Neural cell (in vitro differentiated cells): Measurements from ENCODE around the gene ALDH9A1.

Experiments
- CTCF ChIP-seq: fragments of 450-650 bp; IDR thresholded peaks from 2 replicates; pipeline ENCODE4 v1.5.1; 2014; ENCODE audit warnings: antibody characterized with exemption, mild to moderate bottlenecking, moderate library complexity; ENCODE audit not compliant: poor library complexity, severe bottlenecking
- EP300 ChIP-seq: fragments of 450-650 bp; conservative IDR thresholded peaks from 2 replicates; pipeline ENCODE4 v1.6.1; 2014; ENCODE audit warnings: antibody characterized with exemption, mild to moderate bottlenecking, moderate library complexity; ENCODE audit not compliant: poor library complexity, severe bottlenecking
- EZH2 ChIP-seq: fragments of 200-600, 300-800 bp; shearing (Covaris generic), sonication (generic); IDR thresholded peaks from 2 replicates; pipeline ENCODE4 v1.6.1; 2014; ENCODE audit warnings: antibody characterized with exemption, low read length, borderline replicate concordance, mild to moderate bottlenecking; ENCODE audit not compliant: insufficient read depth, poor library complexity, severe bottlenecking
- POLR2AphosphoS5 ChIP-seq: IDR thresholded peaks from 2 replicates; pipeline ENCODE4 v1.6.1; 2012
- RAD21 ChIP-seq: fragments of 450-650 bp; conservative IDR thresholded peaks from 2 replicates; pipeline ENCODE4 v1.6.1; 2014; ENCODE audit warnings: antibody characterized with exemption, mild to moderate bottlenecking, moderate library complexity
- TF ChIP-seq, protein P1 (sequence below): IDR thresholded peaks from 2 replicates; pipeline ENCODE4 v1.6.1; 2012; ENCODE audit warnings: borderline replicate concordance

- TF ChIP-seq EZH2, result no peak
- TF ChIP-seq CTCF, result no peak
- TF ChIP-seq, protein P1, sequence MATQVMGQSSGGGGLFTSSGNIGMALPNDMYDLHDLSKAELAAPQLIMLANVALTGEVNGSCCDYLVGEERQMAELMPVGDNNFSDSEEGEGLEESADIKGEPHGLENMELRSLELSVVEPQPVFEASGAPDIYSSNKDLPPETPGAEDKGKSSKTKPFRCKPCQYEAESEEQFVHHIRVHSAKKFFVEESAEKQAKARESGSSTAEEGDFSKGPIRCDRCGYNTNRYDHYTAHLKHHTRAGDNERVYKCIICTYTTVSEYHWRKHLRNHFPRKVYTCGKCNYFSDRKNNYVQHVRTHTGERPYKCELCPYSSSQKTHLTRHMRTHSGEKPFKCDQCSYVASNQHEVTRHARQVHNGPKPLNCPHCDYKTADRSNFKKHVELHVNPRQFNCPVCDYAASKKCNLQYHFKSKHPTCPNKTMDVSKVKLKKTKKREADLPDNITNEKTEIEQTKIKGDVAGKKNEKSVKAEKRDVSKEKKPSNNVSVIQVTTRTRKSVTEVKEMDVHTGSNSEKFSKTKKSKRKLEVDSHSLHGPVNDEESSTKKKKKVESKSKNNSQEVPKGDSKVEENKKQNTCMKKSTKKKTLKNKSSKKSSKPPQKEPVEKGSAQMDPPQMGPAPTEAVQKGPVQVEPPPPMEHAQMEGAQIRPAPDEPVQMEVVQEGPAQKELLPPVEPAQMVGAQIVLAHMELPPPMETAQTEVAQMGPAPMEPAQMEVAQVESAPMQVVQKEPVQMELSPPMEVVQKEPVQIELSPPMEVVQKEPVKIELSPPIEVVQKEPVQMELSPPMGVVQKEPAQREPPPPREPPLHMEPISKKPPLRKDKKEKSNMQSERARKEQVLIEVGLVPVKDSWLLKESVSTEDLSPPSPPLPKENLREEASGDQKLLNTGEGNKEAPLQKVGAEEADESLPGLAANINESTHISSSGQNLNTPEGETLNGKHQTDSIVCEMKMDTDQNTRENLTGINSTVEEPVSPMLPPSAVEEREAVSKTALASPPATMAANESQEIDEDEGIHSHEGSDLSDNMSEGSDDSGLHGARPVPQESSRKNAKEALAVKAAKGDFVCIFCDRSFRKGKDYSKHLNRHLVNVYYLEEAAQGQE, result no peak
- no peak for TF ChIP-seq EP300
- no peak for TF ChIP-seq RAD21
- no peak for TF ChIP-seq POLR2AphosphoS5
Observed at GRCh38 chr1:165698761-165699052, 345 bp upstream of the ALDH9A1 start.
